Medulla oblongata (tissue), 1 donor: ENCODE results near the gene TRAPPC3.

Experiments
- DNase-seq: peaks from one replicate; pipeline ENCODE4 v3.0.0-alpha.2; 2015; ENCODE audit errors: extremely low spot score

TRAPPC3 gene

GRCh38 chr1:36154335-36154734, 5.0 kb upstream of the TRAPPC3 start:
- no peak for DNase-seq

DNA sequence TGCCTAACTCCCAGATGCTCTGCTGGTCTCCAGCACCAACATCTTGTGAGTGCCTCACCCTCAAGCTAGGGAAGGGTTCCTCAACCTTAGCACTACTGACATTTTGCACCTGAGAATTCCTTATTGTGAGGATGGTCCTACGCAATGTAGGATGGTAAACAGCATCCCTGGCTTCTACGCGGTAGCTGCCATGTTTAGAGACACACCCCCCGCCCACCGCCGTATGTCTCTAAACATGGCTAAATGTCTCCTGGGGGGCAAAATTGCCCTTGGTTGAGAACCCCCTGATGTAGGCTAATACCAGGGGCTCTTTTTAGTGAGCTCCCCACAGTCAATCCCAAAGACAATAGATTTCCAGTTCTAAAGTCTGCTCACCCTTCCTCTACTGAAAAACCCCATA, 4.2 kb upstream of the TRAPPC3 start:
- DNase-seq: no peak

- no peak for DNase-seq
Measured at GRCh38 chr1:36151845-36152203, 2.5 kb upstream of the TRAPPC3 start.

DNA sequence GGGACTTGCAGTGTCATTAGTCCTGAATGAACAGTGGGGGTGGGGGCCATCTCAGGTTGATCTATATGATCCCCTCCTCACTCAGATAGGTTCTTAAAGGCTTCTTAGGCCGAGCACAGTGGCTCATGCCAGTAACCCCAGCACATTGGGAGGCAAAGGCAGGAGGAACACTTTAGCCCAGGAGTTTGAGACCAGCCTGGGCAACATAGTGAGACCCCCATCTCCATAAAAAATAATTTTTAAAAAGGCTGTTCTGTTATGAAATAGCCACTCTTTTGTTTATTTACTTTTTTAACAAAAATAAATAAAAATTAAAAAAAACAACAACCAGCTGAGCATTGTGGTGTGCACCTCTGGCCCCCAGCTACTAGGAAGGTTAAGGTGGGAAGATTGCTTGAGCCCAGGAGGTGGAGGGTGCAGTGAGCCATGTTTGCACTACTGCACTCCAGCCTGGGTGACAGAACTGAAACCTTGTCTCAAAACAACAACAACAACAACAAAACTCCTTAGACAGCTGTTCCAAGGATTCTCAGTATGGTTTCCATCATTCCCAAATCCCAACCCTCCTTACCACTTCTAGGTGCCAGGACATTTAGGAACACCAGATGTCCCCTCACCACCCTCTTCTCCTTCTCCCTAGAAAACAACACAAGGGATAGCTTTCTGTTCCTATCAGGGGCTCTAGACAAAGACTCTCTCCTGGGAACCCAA, 2.0 kb upstream of the TRAPPC3 start:
- DNase-seq: no peak

DNA sequence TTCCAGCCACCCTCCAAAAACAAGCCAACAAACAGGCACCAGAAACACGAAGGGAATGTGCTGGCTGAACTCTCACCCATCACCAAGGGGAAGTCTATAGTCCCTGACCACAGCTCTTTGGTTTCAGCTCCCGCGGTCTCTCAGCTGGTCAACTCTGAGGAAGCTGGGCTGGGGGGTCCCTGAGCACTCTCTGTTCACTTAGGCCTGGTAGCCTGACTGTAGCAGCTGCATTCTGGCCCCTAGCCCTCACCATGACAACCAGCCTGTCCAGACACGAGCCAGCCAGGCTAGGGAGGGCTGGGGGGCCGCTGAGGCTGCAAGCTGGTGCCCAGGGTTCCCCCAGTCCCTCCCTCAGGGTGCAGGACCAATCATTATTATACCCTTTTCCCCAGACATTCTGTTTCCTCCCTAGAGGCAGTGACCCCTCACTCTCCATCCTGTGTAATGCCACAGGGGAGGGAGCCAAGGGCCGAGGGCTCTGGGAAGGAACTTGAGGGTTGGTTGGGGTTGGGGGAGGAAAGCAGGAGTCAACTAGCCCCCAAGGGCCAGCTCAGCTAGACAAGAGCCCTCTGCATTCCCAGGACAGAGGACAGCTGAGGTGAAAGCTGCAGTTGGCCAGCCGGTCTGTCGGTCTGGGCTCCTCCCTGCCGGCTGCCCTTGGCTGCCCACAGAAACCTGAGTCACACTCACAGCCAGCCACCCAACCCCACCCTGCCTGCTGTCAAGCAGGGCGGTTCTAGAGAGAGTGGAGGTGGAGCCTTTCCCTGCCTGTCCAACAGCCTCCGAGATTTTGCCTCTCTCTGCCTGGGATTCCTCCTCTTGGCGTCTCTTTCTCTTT, 1.2 kb upstream of the TRAPPC3 start:
- peak; percentile 92 for DNase-seq

- DNase-seq: no peak
Measured at GRCh38 chr1:36149973-36150295, 648 bp upstream of the TRAPPC3 start.

DNA sequence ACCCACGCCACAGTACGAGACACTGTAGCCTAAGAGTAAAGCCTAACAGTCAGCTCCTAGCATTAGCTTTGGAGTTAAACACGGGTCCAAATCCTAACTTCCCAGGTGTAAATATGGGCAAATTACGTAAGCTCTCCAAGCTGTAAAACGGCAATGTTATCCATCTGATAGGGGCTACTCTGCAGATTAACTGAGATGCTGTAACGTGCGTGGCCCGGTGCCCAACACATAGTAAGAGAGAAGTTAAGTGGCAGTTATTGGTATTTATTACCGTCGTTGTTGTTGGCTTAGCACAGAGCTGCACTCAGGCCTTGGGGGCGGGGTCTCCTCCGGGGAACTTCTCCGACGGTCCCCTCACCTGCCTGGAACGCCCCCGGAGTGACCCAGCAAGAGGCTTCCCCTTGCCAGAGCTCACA, 457 bp downstream of the TRAPPC3 start:
- DNase-seq: no peak

DNA sequence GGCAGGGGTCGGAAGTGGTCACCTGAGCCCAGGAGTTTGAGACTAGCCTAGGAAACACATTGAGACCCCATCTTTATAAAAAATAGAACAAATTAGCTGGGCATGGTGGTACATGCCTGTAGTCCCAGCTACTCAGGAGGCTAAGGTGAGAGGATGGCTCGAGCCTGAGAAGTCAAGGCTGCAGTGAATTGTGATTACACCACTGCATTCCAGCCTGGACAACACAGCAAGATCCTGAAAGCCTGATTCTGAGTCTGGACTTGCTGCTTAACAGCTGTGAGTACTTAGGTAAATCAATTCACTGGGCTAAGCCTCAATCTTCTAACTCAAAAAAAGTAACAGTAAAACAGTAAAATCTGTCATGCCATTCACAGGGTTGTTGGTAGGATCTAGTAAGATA, 4.9 kb downstream of the TRAPPC3 start:
- DNase-seq: no peak

GRCh38 chr1:36143424-36143823, 5.9 kb downstream of the TRAPPC3 start:
- DNase-seq: no peak

DNA sequence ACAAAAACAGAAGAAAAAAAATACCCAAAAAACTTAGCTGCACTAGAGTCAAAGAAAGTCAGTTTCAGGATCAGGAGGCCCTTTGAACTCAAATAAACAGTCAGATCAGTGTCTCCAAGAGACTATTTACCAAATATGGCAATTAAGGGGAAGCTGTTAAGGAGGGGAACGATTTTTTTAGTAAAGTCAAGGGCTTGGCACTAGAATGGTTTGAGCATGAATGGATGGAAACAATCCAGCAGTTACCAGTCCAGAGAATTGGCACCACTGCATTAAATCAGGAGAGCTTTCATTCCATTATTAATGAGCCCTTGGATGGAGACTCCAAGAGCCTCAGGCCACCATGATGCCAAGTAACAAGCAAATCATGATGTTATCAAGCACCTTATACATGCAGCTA, 7.2 kb downstream of the TRAPPC3 start:
- peak; percentile 71 for DNase-seq

DNA sequence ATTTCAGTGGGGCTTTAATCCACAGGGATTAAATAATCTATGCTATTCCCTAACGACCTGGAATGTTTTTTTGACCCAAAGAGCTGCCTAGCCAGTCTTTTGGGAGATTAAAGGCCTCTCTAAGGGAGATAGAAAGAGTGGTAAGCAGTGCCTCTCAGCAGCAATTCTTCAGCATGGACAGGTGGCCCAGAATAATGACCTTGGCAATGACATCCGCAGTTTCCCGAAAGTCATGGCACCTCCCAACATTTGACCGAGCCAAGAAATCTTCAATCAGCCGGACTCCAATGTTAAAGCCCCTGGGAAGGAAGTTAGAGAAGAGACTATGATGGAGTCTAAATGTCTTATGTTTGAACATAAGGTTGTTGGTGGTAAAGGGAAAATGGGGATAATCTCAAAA, 9.8 kb downstream of the TRAPPC3 start:
- DNase-seq: no peak

GRCh38 chr1:36137776-36138175, 11.5 kb downstream of the TRAPPC3 start:
- no peak for DNase-seq

- no peak for DNase-seq
Measured at GRCh38 chr1:36137226-36137625, 12.1 kb downstream of the TRAPPC3 start.

DNA sequence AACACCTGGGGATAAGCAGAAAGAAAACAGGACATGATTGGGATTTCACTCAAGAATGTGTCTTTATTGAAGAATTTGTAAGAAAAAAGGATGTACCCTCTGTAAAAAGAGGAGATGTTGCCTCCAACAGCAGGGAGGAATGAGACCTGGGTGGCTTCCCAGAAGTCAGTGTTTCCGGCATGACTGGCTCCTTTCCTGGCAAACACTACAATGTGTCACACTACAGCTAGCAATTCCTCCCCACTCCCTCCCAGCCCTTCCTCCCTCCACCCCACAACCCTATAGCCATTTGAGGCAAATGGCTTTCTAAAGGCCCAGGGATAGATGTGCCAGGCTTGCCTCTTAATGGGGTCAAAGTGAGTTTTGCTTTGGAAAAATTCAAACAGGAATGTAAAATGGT, 12.8 kb downstream of the TRAPPC3 start:
- DNase-seq: peak; percentile 67

DNA sequence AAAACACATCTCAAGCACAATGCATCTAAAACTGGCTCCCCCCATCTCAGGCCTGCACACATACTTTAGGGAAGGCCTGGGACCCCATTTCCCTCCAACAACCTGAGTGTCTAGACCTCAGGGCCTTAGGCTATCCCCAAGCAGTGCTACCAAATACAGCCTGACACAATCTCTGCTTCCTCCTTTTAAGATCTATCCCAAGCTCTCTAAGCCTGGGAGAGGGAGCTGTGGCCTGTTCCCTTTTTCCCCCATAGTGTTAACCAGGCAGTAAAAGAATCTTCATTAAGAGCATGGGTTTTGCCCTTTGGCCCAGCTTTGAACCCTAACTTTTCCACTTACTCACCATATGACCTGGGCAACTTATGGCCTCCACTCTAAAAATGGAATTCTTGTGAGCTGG, 13.5 kb downstream of the TRAPPC3 start:
- DNase-seq: no peak

- DNase-seq: no peak
Measured at GRCh38 chr1:36135330-36135667, 14.0 kb downstream of the TRAPPC3 start.

DNA sequence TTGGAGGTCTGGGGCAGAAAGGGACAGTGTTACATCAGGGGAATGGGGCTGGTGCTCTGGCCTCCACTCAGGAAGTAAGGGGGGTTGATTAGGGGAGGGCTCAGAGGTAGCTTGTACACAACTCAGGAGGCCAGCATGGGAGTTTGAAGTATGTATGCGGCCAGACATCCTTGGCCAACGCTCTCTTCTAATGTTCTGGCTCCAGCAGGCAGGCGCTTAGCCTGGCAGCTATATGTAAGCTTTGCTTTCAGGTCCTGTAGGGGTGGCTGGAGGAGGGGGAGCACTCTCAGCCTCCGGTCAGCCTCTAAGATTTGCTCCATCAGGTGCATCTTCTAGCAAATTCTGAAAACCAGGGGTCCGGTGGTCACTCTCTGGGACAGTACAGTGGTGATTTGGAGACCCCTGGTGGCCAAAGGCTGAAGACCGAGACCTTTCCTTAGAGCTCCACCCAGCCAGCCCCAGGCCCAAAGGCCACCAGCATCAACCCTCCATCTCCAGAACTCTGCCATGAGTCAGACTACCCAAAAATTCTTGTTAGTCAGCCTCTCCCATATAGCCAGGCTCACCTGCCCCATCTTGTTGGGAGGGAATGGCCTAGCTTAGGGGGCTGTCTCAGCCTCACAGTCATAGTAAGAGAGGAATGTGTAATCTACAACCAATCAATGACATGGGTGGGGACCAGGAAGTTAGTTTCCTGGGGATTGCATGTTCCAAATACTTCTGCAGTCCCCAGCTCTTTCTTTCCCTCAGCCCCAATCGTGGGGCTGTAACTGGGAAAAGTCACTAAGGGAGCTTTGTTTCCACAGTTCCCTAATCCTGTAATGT, 14.6 kb downstream of the TRAPPC3 start:
- DNase-seq: peak; percentile 83

GRCh38 chr1:36134031-36134430, 15.3 kb downstream of the TRAPPC3 start:
- no peak for DNase-seq

- DNase-seq: no peak
Measured at GRCh38 chr1:36133484-36133883, 15.8 kb downstream of the TRAPPC3 start.

GRCh38 chr1:36132029-36132428, 17.3 kb downstream of the TRAPPC3 start:
- no peak for DNase-seq

DNA sequence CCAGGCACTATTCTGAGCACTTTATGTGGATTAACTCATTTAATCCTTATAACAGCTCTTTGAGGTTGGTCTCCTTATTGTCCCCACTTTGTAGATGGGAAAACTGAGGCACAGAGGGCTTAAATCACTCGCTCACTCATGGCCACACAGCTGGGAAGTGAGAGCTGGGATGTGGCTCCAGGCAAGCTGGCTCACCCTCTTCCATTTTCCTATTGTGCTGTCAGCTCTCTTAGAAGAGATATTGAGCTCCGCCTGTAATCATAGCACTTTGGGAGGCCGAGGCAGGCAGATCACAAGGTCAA, 20.4 kb downstream of the TRAPPC3 start:
- DNase-seq: no peak

- no peak for DNase-seq
Measured at GRCh38 chr1:36128126-36128904, 21.0 kb downstream of the TRAPPC3 start.
